WTC11 (cell line): Measurements from ENCODE around the gene TSHZ3. TPM values are rescaled to one million over a fixed set of nuclear protein-coding genes. Genes with fewer than 3 reads are reported as not detected.

Experiments
- ATAC-seq: fragments of 200-7000 bp; cut with Tn5 transposase; 2 replicates; pipeline ENCODE4 v1.10.0; 2021; ENCODE audit warnings: mild to moderate bottlenecking, moderate library complexity
- CTCF ChIA-PET: fragments of 300-600 bp; sonication (Branson Sonifier 250); formaldehyde crosslinking; loops from one replicate; lab custom pipeline; 2021; ENCODE audit warnings: antibody characterized with exemption; lab: Charles Lee
- POLR2A ChIA-PET: fragments of 350-600 bp; sonication (Branson Sonifier 250); formaldehyde crosslinking; loops from one replicate; lab custom pipeline; 2021; ENCODE audit warnings: antibody characterized with exemption; lab: Charles Lee
- DNase-seq: peaks from one replicate; pipeline ENCODE4 v3.0.0; 2021; ENCODE audit warnings: low spot score
- H3K27ac Mint-ChIP-seq: 2 replicates; pipeline ENCODE4 v1.8.0; 2021; ENCODE audit warnings: mixed read lengths
- H3K27me3 Mint-ChIP-seq: 2 replicates; pipeline ENCODE4 v1.8.0; 2021; ENCODE audit warnings: low read depth, mild to moderate bottlenecking, moderate library complexity, mixed read lengths
- H3K36me3 Mint-ChIP-seq: 2 replicates; pipeline ENCODE4 v1.8.0; 2021; ENCODE audit warnings: mixed read lengths
- H3K4me1 Mint-ChIP-seq: 2 replicates; pipeline ENCODE4 v1.8.0; 2022; ENCODE audit warnings: mixed read lengths
- H3K4me3 Mint-ChIP-seq: 2 replicates; pipeline ENCODE4 v1.8.0; 2021; ENCODE audit warnings: mild to moderate bottlenecking, moderate library complexity, mixed read lengths
- H3K9me3 Mint-ChIP-seq: 2 replicates; pipeline ENCODE4 v1.8.0; 2021; ENCODE audit warnings: mixed read lengths
- ARID4B ChIP-seq: sonication (generic); formaldehyde crosslinking; IDR thresholded peaks from 2 replicates; pipeline ENCODE4 v1.8.0; 2023; ENCODE audit warnings: missing genetic modification reagents, mild to moderate bottlenecking, borderline replicate concordance
- CBFB ChIP-seq: sonication (generic); formaldehyde crosslinking; IDR thresholded peaks from 2 replicates; pipeline ENCODE4 v1.8.1; 2022; ENCODE audit warnings: mild to moderate bottlenecking, low read depth, missing genetic modification reagents
- CREB1 ChIP-seq: sonication (generic); formaldehyde crosslinking; IDR thresholded peaks from 2 replicates; pipeline ENCODE4 v1.8.0; 2023; ENCODE audit warnings: mild to moderate bottlenecking, missing genetic modification reagents
- CTCF ChIP-seq: fragments of 200-600 bp; IDR thresholded peaks from 2 replicates; pipeline ENCODE4 v1.8.0; 2022; ENCODE audit warnings: antibody characterized with exemption
- ELF4 ChIP-seq: sonication (generic); formaldehyde crosslinking; IDR thresholded peaks from 2 replicates; pipeline ENCODE4 v1.8.1; 2022; ENCODE audit warnings: low read depth, mild to moderate bottlenecking, moderate library complexity, missing genetic modification reagents
- ESRRA ChIP-seq: sonication (generic); formaldehyde crosslinking; IDR thresholded peaks from 2 replicates; pipeline ENCODE4 v1.8.1; 2022; ENCODE audit warnings: mild to moderate bottlenecking, missing genetic modification reagents, borderline replicate concordance
- ETV6 ChIP-seq: sonication (generic); formaldehyde crosslinking; IDR thresholded peaks from 2 replicates; pipeline ENCODE4 v1.8.1; 2022; ENCODE audit warnings: mild to moderate bottlenecking, missing genetic modification reagents
- FOXJ3 ChIP-seq: sonication (generic); formaldehyde crosslinking; IDR thresholded peaks from 2 replicates; pipeline ENCODE4 v1.9.0; 2021; ENCODE audit warnings: missing genetic modification reagents, mild to moderate bottlenecking, borderline replicate concordance
- FOXK1 ChIP-seq: sonication (generic); formaldehyde crosslinking; IDR thresholded peaks from 2 replicates; pipeline ENCODE4 v1.8.0; 2022; ENCODE audit warnings: mild to moderate bottlenecking, moderate library complexity, missing genetic modification reagents
- FOXP1 ChIP-seq: sonication (generic); formaldehyde crosslinking; IDR thresholded peaks from 2 replicates; pipeline ENCODE4 v1.8.0; 2022; ENCODE audit warnings: missing genetic modification reagents, mild to moderate bottlenecking, moderate library complexity, borderline replicate concordance
- GRHL2 ChIP-seq: fragments of 250-450 bp; sonication (Bioruptor Pico); IDR thresholded peaks from 2 replicates; pipeline ENCODE4 v1.8.0; 2022; ENCODE audit warnings: mild to moderate bottlenecking, moderate library complexity; ENCODE audit not compliant: insufficient replicate concordance, severe bottlenecking
- HMGA2 ChIP-seq: fragments of 250-450 bp; sonication (Bioruptor Pico); IDR thresholded peaks from 2 replicates; pipeline ENCODE4 v1.4.0; 2021; ENCODE audit warnings: mild to moderate bottlenecking, moderate library complexity
- JAZF1 ChIP-seq: fragments of 250-450 bp; sonication (Bioruptor Pico); IDR thresholded peaks from 2 replicates; pipeline ENCODE4 v1.9.0; 2021; ENCODE audit warnings: moderate library complexity, mild to moderate bottlenecking, inconsistent platforms
- MAX ChIP-seq: sonication (generic); formaldehyde crosslinking; IDR thresholded peaks from 2 replicates; pipeline ENCODE4 v1.8.0; 2022; ENCODE audit warnings: mild to moderate bottlenecking, missing genetic modification reagents
- MLX ChIP-seq: sonication (generic); formaldehyde crosslinking; IDR thresholded peaks from 2 replicates; pipeline ENCODE4 v1.8.1; 2023; ENCODE audit warnings: mild to moderate bottlenecking, missing genetic modification reagents, moderate library complexity
- MYBL2 ChIP-seq: sonication (generic); formaldehyde crosslinking; IDR thresholded peaks from 2 replicates; pipeline ENCODE4 v1.8.1; 2023; ENCODE audit warnings: mild to moderate bottlenecking, moderate library complexity, missing genetic modification reagents
- NFE2L1 ChIP-seq: sonication (generic); formaldehyde crosslinking; IDR thresholded peaks from 2 replicates; pipeline ENCODE4 v1.8.1; 2023; ENCODE audit warnings: missing genetic modification reagents
- RELA ChIP-seq: sonication (generic); formaldehyde crosslinking; IDR thresholded peaks from 2 replicates; pipeline ENCODE4 v1.8.1; 2022; ENCODE audit warnings: missing genetic modification reagents, mild to moderate bottlenecking, borderline replicate concordance
- TP53 ChIP-seq: sonication (generic); formaldehyde crosslinking; IDR thresholded peaks from 2 replicates; pipeline ENCODE4 v1.8.1; 2023; ENCODE audit warnings: mild to moderate bottlenecking, missing genetic modification reagents
- USF1 ChIP-seq: sonication (generic); formaldehyde crosslinking; IDR thresholded peaks from 2 replicates; pipeline ENCODE4 v1.8.0; 2022; ENCODE audit warnings: mild to moderate bottlenecking, missing genetic modification reagents
- ZNF396 ChIP-seq: fragments of 250-450 bp; sonication (Bioruptor Pico); IDR thresholded peaks from 2 replicates; pipeline ENCODE4 v1.8.0; 2021; ENCODE audit warnings: mild to moderate bottlenecking, moderate library complexity, borderline replicate concordance
- total RNA-seq: library from RNA; stranded (reverse); gene quantifications from 3 replicates; pipeline ENCODE4 v1.2.3, GENCODE V29; 2021

Gene TSHZ3
- total RNA-seq, 1 experiment from 2014 or later = 21.4 TPM

- TF ChIP-seq CTCF (no peak), TP53 (CRISPR knock-in tag) (no peak), MLX (CRISPR knock-in tag) (no peak)
These were observed 72.4 kb downstream of the TSHZ3 start (continued) for GRCh38 chr19:31276831-31277230.

- ChIA-PET POLR2A (no interaction called here), CTCF (interaction anchor here (1.4 kb wide), 1 partner anchor 63 kb away, joined by 3 read pairs; no protein-coding TSS in a partner anchor)
- TF ChIP-seq GRHL2 (CRISPR knock-in tag) (no peak), HMGA2 (CRISPR knock-in tag) (no peak), RELA (CRISPR knock-in tag) (no peak), MYBL2 (no peak), CTCF (no peak), ESRRA (CRISPR knock-in tag) (no peak), USF1 (CRISPR knock-in tag) (no peak), FOXP1 (CRISPR knock-in tag) (no peak), CBFB (CRISPR knock-in tag) (no peak), FOXK1 (CRISPR knock-in tag) (no peak), ZNF396 (CRISPR knock-in tag) (no peak), JAZF1 (CRISPR knock-in tag) (no peak), FOXJ3 (no peak), ETV6 (CRISPR knock-in tag) (no peak), CREB1 (CRISPR knock-in tag) (no peak), ARID4B (CRISPR knock-in tag) (no peak), MAX (no peak), NFE2L1 (no peak), ELF4 (no peak)
- TF ChIP-seq, all 79 proteins: peak for 0
- ATAC-seq (no peak), DNase-seq (no peak)
- H3K36me3 Mint-ChIP-seq = peaks cover 35% of the 10 kb centered on the region
- H3K9me3 Mint-ChIP-seq = no peaks in the 10 kb centered on the region
- H3K4me3 Mint-ChIP-seq = no peak overlapping the region
- H3K27me3 Mint-ChIP-seq = no peaks in the 10 kb centered on the region
- H3K4me1 Mint-ChIP-seq = peaks cover 14% of the 10 kb centered on the region
- no peak overlapping the region for H3K27ac Mint-ChIP-seq
These were observed 74.2 kb downstream of the TSHZ3 start for GRCh38 chr19:31275068-31275334.
